A673 (cell line): ENCODE measurements around the gene MEGF11. TPM values are rescaled to one million over a fixed set of nuclear protein-coding genes. Genes with fewer than 3 reads are reported as not detected.

Experiments
- BruUV-seq: library from RNA; stranded (reverse); fragments of 400-500 nt; replicated peaks from 2 replicates; lab custom pipeline; 2021; lab: Mats Ljungman, UMichigan
- CTCF ChIA-PET: fragments of 300-600 bp; sonication (Branson Sonifier 250); formaldehyde crosslinking; loops from one replicate; lab custom pipeline; 2022; ENCODE audit warnings: antibody characterized with exemption; lab: Charles Lee
- POLR2A ChIA-PET: fragments of 300-600 bp; sonication (Branson Sonifier 250); formaldehyde crosslinking; loops from one replicate; lab custom pipeline; 2022; ENCODE audit warnings: antibody characterized with exemption; ENCODE audit not compliant: low non-redundant PET; lab: Charles Lee
- DNase-seq: peaks from one replicate; pipeline ENCODE4 v3.0.0-alpha.2; 2015; ENCODE audit warnings: low spot score
- H3K27ac ChIP-seq: fragments of 200-600 bp; sonication (generic); 2 replicates; pipeline ENCODE4 v1.5.1; 2016; ENCODE audit warnings: mixed run types, low read depth, mild to moderate bottlenecking, mixed read lengths, antibody characterized with exemption, low read length; ENCODE audit not compliant: poor library complexity, severe bottlenecking
- H3K27me3 ChIP-seq: fragments of 200-600 bp; sonication (generic); replicated peaks from 2 replicates; pipeline ENCODE4 v1.6.1; 2017; ENCODE audit warnings: mixed run types, low read depth, mild to moderate bottlenecking, mixed read lengths, antibody characterized with exemption, low read length; ENCODE audit not compliant: insufficient read depth, poor library complexity
- H3K36me3 ChIP-seq: fragments of 200-600 bp; sonication (generic); 2 replicates; pipeline ENCODE4 v1.6.1; 2016; ENCODE audit warnings: mixed run types, mild to moderate bottlenecking, mixed read lengths, antibody characterized with exemption, low read length; ENCODE audit not compliant: insufficient read depth, poor library complexity, severe bottlenecking
- H3K4me1 ChIP-seq: fragments of 200-600 bp; sonication (generic); 2 replicates; pipeline ENCODE4 v1.6.1; 2017; ENCODE audit warnings: mixed run types, mild to moderate bottlenecking, mixed read lengths, antibody characterized with exemption, low read length; ENCODE audit not compliant: insufficient read depth, poor library complexity, severe bottlenecking
- H3K4me3 ChIP-seq: fragments of 200-600 bp; sonication (generic); 2 replicates; pipeline ENCODE4 v1.5.1; 2016; ENCODE audit warnings: low read depth, mixed run types, mild to moderate bottlenecking, mixed read lengths, low read length; ENCODE audit not compliant: poor library complexity, severe bottlenecking
- H3K9me3 ChIP-seq: fragments of 200-600 bp; sonication (generic); 2 replicates; pipeline ENCODE4 v1.6.1; 2016; ENCODE audit warnings: mixed run types, low read depth, mild to moderate bottlenecking, mixed read lengths, antibody characterized with exemption, low read length; ENCODE audit not compliant: poor library complexity, severe bottlenecking
- CTCF ChIP-seq: fragments of 300-800, 200-600 bp; sonication (generic); conservative IDR thresholded peaks from 2 replicates; pipeline ENCODE4 v1.5.1; 2017; ENCODE audit warnings: low read depth, mild to moderate bottlenecking, antibody characterized with exemption, low read length, moderate library complexity, mixed read lengths
- EZH2 ChIP-seq: fragments of 200-600 bp; sonication (generic); IDR thresholded peaks from 2 replicates; pipeline ENCODE4 v1.6.1; 2017; ENCODE audit warnings: borderline replicate concordance, low read depth, mild to moderate bottlenecking, mixed read lengths, antibody characterized with exemption, low read length; ENCODE audit not compliant: poor library complexity, severe bottlenecking
- intact Hi-C: fragments of 100-400 bp; cut with micrococcal nuclease; formaldehyde crosslinking; loops from one replicate; pipeline ENCODE4 v1.10.0; 2022; ENCODE audit not compliant: unreplicated experiment
- total RNA-seq: library from RNA; stranded (reverse); gene quantifications from 2 replicates; pipeline ENCODE4 v1.2.3, GENCODE V29; 2021

Gene MEGF11
- total RNA-seq, 1 experiment from 2014 or later, result 0.43 TPM

GRCh38 chr15:66225656-66226274 is 27.8 kb downstream of the MEGF11 start:
- no peak for DNase-seq
- ChIA-PET POLR2A (no interaction called here), CTCF (no interaction called here)
- no peaks in the 10 kb centered on the region for H3K4me1 ChIP-seq
- no peak overlapping the region for H3K27ac ChIP-seq
- no TSS peak for BruUV-seq
- no peak overlapping the region for H3K4me3 ChIP-seq
- peaks cover 31% of the 10 kb centered on the region for H3K27me3 ChIP-seq
- intact Hi-C loops, result no loop called here
- no peak for TF ChIP-seq EZH2
- no peak for TF ChIP-seq CTCF
- no peaks in the 10 kb centered on the region for H3K36me3 ChIP-seq
- H3K9me3 ChIP-seq, result no peaks in the 10 kb centered on the region

- intact Hi-C loops, result no loop called here
- no peak for DNase-seq
- TF ChIP-seq EZH2, result no peak
- no peak for TF ChIP-seq CTCF
- CTCF ChIA-PET, result no interaction called here
- Histone ChIP-seq H3K4me3 (no peak overlapping the region), H3K9me3 (no peaks in the 10 kb centered on the region), H3K4me1 (no peaks in the 10 kb centered on the region), H3K36me3 (no peaks in the 10 kb centered on the region), H3K27ac (no peak overlapping the region), H3K27me3 (peaks cover 36% of the 10 kb centered on the region)
- no TSS peak for BruUV-seq
- POLR2A ChIA-PET, result no interaction called here
Observed at GRCh38 chr15:66224946-66225345, 28.6 kb downstream of the MEGF11 start.

GRCh38 chr15:66222273-66223198 is 31.0 kb downstream of the MEGF11 start:
- TF ChIP-seq CTCF (no peak), EZH2 (no peak)
- no peaks in the 10 kb centered on the region for H3K9me3 ChIP-seq
- ChIA-PET POLR2A (no interaction called here), CTCF (no interaction called here)
- H3K27me3 ChIP-seq, result peaks cover 55% of the 10 kb centered on the region
- no peaks in the 10 kb centered on the region for H3K36me3 ChIP-seq
- no peak overlapping the region for H3K4me3 ChIP-seq
- BruUV-seq, result no TSS peak
- no peak overlapping the region for H3K27ac ChIP-seq
- intact Hi-C loops, result no loop called here
- no peaks in the 10 kb centered on the region for H3K4me1 ChIP-seq
- no peak for DNase-seq
